Activated T-helper 1 cell treated with anti-CD3 and anti-CD28 coated beads, Interleukin-2, amount 50 U/mL, for 16 hours (primary cell): Measurements from ENCODE around the gene STARD13.

Source experiments
- DNase-seq, 2 donors: peaks; one replicate each; pipeline ENCODE4 v3.0.0-alpha.2; 2020; ENCODE audit warnings: low read depth in 1 of 2, low spot score in 1 of 2

The STARD13 gene

GRCh38 chr13:33285420-33286124 is at the start of gene STARD13:
Gene STARD13, minus strand, starts transcription at chr13:33285755. Its CDS starts 117 bp downstream, at chr13:33285638.
- DNase-seq, result no peak

GRCh38 chr13:33334831-33335230 is 49.3 kb upstream of the STARD13 start:
- DNase-seq, result no peak

- no peak for DNase-seq
Measured at GRCh38 chr13:33331962-33332361, 46.4 kb upstream of the STARD13 start.

- no peak for DNase-seq
Measured at GRCh38 chr13:33330483-33330882, 44.9 kb upstream of the STARD13 start.

- DNase-seq, result no peak
Measured at GRCh38 chr13:33328701-33329100, 43.1 kb upstream of the STARD13 start.

- DNase-seq, result no peak
Measured at GRCh38 chr13:33326723-33327122, 41.2 kb upstream of the STARD13 start.

GRCh38 chr13:33326246-33326645 is 40.7 kb upstream of the STARD13 start:
- no peak for DNase-seq

GRCh38 chr13:33323801-33324510 is 38.4 kb upstream of the STARD13 start:
- DNase-seq, result no peak

GRCh38 chr13:33322965-33323668 is 37.6 kb upstream of the STARD13 start:
- no peak for DNase-seq

GRCh38 chr13:33322543-33322809 is 36.9 kb upstream of the STARD13 start:
- DNase-seq, result no peak

- DNase-seq, result no peak
Measured at GRCh38 chr13:33321686-33322542, 36.4 kb upstream of the STARD13 start.

GRCh38 chr13:33319859-33320258 is 34.3 kb upstream of the STARD13 start:
- DNase-seq, result no peak

GRCh38 chr13:33318744-33319143 is 33.2 kb upstream of the STARD13 start:
- DNase-seq, result no peak

- no peak for DNase-seq
Measured at GRCh38 chr13:33318037-33318436, 32.5 kb upstream of the STARD13 start.

- no peak for DNase-seq
Measured at GRCh38 chr13:33316890-33317289, 31.3 kb upstream of the STARD13 start.

- no peak for DNase-seq
Measured at GRCh38 chr13:33313504-33313903, 27.9 kb upstream of the STARD13 start.

- DNase-seq, result no peak
Measured at GRCh38 chr13:33312861-33313212, 27.3 kb upstream of the STARD13 start.

GRCh38 chr13:33312150-33312860 is 26.8 kb upstream of the STARD13 start:
- DNase-seq, result no peak

GRCh38 chr13:33311040-33311439 is 25.5 kb upstream of the STARD13 start:
- no peak for DNase-seq

GRCh38 chr13:33310245-33311038 is 24.9 kb upstream of the STARD13 start:
- no peak for DNase-seq
